Smooth muscle cell (in vitro differentiated cells): ENCODE results near the gene PTCHD1. TPM values are rescaled to one million over a fixed set of nuclear protein-coding genes. Genes with fewer than 3 reads are reported as not detected.

ENCODE experiments used
- DNase-seq: peaks from one replicate; lab custom pipeline; 2025; ENCODE audit not compliant: unreplicated experiment; lab: John Stamatoyannopoulos, UW
- H2AFZ ChIP-seq: fragments of 200-600 bp; sonication (generic); 2 replicates; pipeline ENCODE4 v1.6.0; 2016; ENCODE audit warnings: antibody characterized with exemption, low read depth, mild to moderate bottlenecking
- H3F3A ChIP-seq: fragments of 200-600 bp; sonication (generic); 2 replicates; pipeline ENCODE4 v1.6.0; 2017; ENCODE audit warnings: antibody characterized with exemption, low read depth
- H3K27ac ChIP-seq: fragments of 200-600 bp; sonication (generic); 2 replicates; pipeline ENCODE4 v1.5.1; 2016; ENCODE audit warnings: low read depth, mild to moderate bottlenecking
- H3K27me3 ChIP-seq: fragments of 200-600 bp; sonication (generic); 2 replicates; pipeline ENCODE4 v1.6.1; 2016; ENCODE audit warnings: low read depth, mild to moderate bottlenecking
- H3K36me3 ChIP-seq: fragments of 200-600 bp; sonication (generic); 2 replicates; pipeline ENCODE4 v1.5.1; 2016; ENCODE audit warnings: low read depth
- H3K4me1 ChIP-seq: fragments of 200-600 bp; sonication (generic); 2 replicates; pipeline ENCODE4 v1.5.1; 2016; ENCODE audit warnings: low read depth
- H3K4me2 ChIP-seq: fragments of 200-600 bp; sonication (generic); 2 replicates; pipeline ENCODE4 v1.6.0; 2016; ENCODE audit warnings: mild to moderate bottlenecking
- H3K4me3 ChIP-seq: fragments of 200-600 bp; sonication (generic); 2 replicates; pipeline ENCODE4 v1.5.1; 2016; ENCODE audit warnings: mild to moderate bottlenecking
- H3K79me2 ChIP-seq: fragments of 200-600 bp; sonication (generic); 2 replicates; pipeline ENCODE4 v1.6.0; 2016; ENCODE audit warnings: low read depth, mild to moderate bottlenecking
- H3K9ac ChIP-seq: fragments of 200-600 bp; sonication (generic); 2 replicates; pipeline ENCODE4 v1.6.0; 2016; ENCODE audit warnings: low read depth
- H3K9me3 ChIP-seq: fragments of 200-600 bp; sonication (generic); replicated peaks from 2 replicates; pipeline ENCODE4 v1.5.1; 2016; ENCODE audit warnings: low read depth
- H4K20me1 ChIP-seq: fragments of 200-600 bp; sonication (generic); 2 replicates; pipeline ENCODE4 v1.6.0; 2016; ENCODE audit warnings: low read depth
- WGBS: methylation state at CpG from one replicate; pipeline ENCODE4 v1.1.7; 2016; ENCODE audit warnings: low lambda C conversion rate; 5-methylcytosine and 5-hydroxymethylcytosine counted together
- polyA plus RNA-seq: library from polyadenylated mRNA; unstranded; fragments of >200 nt; fragmentation: Nextera tagmentation; extraction: Ambion mirVana; gene quantifications from 2 replicates; pipeline ENCODE4 v1.2.1, GENCODE V29; 2016
- total RNA-seq: library from RNA; depleted of rRNA; stranded (reverse); fragments of >200 nt; gene quantifications from 2 replicates; pipeline ENCODE4 v1.2.3, GENCODE V29; 2014
- TF ChIP-seq, protein P1 (sequence below): fragments of 200-600 bp; sonication (generic); IDR thresholded peaks from 2 replicates; pipeline ENCODE4 v1.5.1; 2017; ENCODE audit warnings: borderline replicate concordance, mild to moderate bottlenecking, antibody characterized with exemption; ENCODE audit not compliant: insufficient read depth, poor library complexity, severe bottlenecking

The PTCHD1 gene
- total and polyA plus RNA-seq, 2 experiments from 2014 or later: 0.40 to 0.87 TPM

DNA sequence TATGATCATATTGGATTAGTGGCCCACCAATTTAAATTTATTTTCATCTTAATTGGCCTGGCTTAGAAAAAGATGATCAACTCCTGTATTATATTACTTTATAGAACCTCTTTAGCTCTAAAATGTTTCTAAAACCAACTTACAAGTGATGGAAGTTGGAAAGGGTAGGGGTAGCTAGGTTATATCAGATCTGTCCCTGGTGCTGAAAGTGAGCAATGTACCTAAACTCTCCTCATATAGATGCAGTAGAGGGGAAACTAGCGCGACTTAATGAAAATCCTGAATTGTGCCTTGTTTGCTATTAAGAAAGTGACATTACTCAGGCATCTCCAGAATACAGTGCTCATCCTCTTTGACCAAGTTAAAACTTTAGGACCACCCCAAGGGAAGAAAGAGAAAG, 7.5 kb upstream of the PTCHD1 start:
- H3K27me3 ChIP-seq: peaks cover 50% of the 10 kb centered on the region
- H3K4me2 ChIP-seq: no peak overlapping the region
- TF ChIP-seq, protein P1, sequence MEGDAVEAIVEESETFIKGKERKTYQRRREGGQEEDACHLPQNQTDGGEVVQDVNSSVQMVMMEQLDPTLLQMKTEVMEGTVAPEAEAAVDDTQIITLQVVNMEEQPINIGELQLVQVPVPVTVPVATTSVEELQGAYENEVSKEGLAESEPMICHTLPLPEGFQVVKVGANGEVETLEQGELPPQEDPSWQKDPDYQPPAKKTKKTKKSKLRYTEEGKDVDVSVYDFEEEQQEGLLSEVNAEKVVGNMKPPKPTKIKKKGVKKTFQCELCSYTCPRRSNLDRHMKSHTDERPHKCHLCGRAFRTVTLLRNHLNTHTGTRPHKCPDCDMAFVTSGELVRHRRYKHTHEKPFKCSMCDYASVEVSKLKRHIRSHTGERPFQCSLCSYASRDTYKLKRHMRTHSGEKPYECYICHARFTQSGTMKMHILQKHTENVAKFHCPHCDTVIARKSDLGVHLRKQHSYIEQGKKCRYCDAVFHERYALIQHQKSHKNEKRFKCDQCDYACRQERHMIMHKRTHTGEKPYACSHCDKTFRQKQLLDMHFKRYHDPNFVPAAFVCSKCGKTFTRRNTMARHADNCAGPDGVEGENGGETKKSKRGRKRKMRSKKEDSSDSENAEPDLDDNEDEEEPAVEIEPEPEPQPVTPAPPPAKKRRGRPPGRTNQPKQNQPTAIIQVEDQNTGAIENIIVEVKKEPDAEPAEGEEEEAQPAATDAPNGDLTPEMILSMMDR: no peak
- H3K27ac ChIP-seq: no peak overlapping the region
- no peaks in the 10 kb centered on the region for H3K4me1 ChIP-seq
- no peaks in the 10 kb centered on the region for H3F3A ChIP-seq
- H3K9ac ChIP-seq: no peak overlapping the region
- no peaks in the 10 kb centered on the region for H3K79me2 ChIP-seq
- no peak for DNase-seq
- 84% methylated on average over 2 of the region's 2 CpGs for WGBS
- no peaks in the 10 kb centered on the region for H3K36me3 ChIP-seq
- no peaks in the 10 kb centered on the region for H4K20me1 ChIP-seq
- H3K4me3 ChIP-seq: no peak overlapping the region
- no peak overlapping the region for H2AFZ ChIP-seq
- H3K9me3 ChIP-seq: no peaks in the 10 kb centered on the region

DNA sequence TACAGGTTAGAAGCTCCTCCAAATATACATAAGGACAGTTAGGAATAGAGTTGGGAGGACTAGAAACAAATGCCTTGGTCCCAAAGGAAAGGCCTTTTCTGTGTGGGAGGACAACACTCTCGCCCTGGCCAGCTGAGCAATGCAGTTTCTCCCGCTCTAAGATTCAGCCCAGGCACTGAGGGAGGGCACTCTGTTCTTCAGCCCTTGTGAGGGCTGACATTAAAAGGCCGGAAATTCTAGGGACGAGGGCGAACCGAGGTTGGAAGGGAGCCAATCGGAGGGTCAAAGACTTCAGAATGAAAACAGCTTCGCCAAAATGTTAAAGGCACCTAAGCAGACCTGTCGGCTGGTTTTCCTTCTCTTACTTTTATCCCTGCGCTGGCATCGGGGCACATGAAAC, 2.9 kb upstream of the PTCHD1 start:
- Histone ChIP-seq H3F3A (no peaks in the 10 kb centered on the region), H3K36me3 (no peaks in the 10 kb centered on the region), H3K27ac (no peak overlapping the region), H3K4me1 (peaks cover 14% of the 10 kb centered on the region), H3K4me3 (peak overlapping the region; percentile 46), H3K4me2 (peak overlapping the region; percentile 85), H3K27me3 (peaks cover 81% of the 10 kb centered on the region), H3K9ac (no peak overlapping the region), H3K9me3 (no peaks in the 10 kb centered on the region), H4K20me1 (no peaks in the 10 kb centered on the region), H2AFZ (no peak overlapping the region), H3K79me2 (no peaks in the 10 kb centered on the region)
- TF ChIP-seq, protein P1: no peak
- 2% methylated on average over 11 of the region's 11 CpGs for WGBS
- DNase-seq: no peak

DNA sequence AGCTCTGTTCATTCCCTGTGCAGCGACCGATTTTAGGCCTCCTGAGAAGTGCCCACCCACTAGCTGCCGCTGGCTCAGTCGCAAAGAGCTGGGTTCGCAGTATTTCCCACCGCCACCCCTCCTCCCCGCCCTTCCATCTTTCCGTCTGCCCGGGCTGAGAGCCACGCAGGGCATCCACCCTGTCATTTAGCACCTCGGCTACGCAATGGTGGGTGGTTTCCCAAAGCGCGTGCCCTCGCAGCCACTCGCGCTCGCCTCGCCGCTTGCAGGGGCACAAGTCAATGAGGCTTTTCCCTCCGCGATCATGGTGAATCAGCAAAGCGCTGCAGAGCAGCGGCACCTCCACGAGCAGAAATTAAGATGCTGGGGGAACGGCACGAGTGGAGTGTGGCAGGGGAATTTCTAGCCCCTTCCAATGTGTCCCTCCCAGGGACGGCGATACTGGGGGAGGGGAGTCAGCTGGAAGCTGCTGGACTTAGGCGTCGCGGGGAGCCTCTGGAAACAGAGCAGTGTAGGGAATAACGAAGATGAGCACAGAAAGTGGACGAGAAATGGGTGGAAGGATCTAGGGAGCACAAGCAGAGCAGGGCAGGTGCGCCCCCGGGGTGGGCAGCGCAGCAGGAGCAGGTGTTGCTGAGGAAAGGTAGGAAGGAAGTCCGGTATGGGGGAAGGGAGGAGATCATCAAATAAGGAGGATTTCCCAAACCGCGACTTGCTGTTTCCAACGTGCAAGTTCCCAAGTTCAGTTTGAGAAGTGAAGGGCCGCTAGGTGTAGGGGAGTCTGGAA, 2.4 kb upstream of the PTCHD1 start:
- no peaks in the 10 kb centered on the region for H3F3A ChIP-seq
- no peak overlapping the region for H3K27ac ChIP-seq
- WGBS: 4% methylated on average over 42 of the region's 42 CpGs
- H2AFZ ChIP-seq: no peak overlapping the region
- DNase-seq: no peak
- no peaks in the 10 kb centered on the region for H3K79me2 ChIP-seq
- TF ChIP-seq, protein P1: no peak
- H3K9me3 ChIP-seq: no peaks in the 10 kb centered on the region
- H3K9ac ChIP-seq: no peak overlapping the region
- H3K4me2 ChIP-seq: peak overlapping the region; percentile 85
- H3K4me1 ChIP-seq: peaks cover 14% of the 10 kb centered on the region
- peaks cover 87% of the 10 kb centered on the region for H3K27me3 ChIP-seq
- no peaks in the 10 kb centered on the region for H4K20me1 ChIP-seq
- peak overlapping the region; percentile 46 for H3K4me3 ChIP-seq
- H3K36me3 ChIP-seq: no peaks in the 10 kb centered on the region
